Measurements from ENCODE around the gene PRR12.
"Not testable (repeated sequence)": the region's sequence is repeated elsewhere in the genome, so short reads cannot be mapped to it uniquely, and the experiment has no call there.

PRR12 gene

DNA sequence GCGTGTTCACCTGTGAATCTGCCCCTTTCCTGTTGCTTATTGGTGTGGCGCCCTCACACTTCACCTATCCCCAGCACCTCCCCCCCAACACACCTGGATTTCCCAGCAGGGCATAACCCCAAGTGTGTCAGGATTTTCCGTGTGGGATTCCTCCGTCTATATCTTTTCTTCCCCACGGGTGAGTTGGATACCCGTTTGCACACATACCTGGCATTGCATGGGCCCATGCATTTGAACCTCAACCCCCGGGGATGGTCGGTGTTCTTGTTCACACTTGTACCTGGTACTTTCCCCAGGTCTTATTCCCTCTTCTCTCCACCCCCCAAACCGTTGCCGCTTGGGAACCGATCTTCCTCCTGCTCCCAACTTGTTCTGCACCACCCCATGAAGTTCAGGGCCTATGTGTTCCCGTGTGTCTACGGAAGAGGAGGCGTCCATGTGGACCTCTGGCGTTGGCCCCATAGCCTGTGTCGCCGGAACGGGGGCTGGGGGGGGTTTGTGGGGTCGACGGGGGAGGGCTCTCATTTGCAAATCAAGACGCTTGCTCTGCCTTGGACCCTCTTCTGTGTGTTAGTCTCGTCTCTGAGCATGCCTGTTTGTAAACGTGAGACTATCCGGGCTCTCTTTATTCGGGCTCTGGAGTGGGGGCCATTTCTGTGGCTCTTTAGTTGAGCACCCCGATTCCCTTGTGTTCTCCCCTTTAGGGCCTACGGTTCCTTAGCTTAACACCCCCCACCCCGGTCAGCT lies 1.7 kb downstream of the PRR12 start:
- no peak for DNase-seq

DNA sequence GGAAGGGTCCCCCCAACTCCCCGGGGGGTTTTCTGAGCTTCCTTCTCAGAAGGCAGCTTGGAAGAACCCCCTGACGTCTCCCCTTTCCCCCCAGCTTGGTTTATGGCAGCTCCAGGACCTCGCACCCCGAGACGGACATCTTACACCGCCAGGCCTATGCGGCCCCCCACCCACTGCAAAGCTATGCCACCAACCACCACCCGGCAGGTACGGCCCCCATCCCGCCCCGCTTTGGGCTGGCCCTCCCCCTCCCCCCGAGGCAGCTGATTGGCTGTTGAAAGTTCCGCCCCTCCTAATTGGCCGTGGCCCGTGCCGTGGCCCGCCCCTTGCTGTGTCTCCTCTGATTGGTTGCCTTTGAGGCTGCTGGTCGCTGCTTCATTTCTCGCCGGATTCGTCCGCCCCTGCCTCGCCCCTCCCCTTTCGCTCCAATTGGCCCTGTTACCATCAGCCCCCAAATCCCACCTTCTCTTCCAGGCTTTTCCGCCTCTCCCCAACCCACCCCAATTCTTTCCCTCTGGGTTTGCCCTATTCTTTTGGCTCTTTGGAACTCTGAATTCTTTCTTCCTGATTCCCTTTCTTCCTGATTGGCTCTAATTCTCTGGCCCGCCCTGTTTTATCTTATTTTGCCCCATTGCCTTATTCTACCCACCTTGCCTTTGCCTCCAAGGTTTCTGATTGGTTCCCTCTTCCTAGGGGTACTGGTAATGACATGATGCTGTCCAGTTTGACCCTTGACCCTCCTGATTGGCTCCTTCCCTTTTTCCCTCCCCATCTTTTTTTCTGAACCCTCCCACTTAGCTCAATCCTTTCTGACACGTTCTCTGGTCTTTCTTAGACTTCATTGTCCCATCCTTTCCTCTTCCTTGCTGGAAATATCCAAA lies 2.5 kb downstream of the PRR12 start:
- DNase-seq: no peak

DNA sequence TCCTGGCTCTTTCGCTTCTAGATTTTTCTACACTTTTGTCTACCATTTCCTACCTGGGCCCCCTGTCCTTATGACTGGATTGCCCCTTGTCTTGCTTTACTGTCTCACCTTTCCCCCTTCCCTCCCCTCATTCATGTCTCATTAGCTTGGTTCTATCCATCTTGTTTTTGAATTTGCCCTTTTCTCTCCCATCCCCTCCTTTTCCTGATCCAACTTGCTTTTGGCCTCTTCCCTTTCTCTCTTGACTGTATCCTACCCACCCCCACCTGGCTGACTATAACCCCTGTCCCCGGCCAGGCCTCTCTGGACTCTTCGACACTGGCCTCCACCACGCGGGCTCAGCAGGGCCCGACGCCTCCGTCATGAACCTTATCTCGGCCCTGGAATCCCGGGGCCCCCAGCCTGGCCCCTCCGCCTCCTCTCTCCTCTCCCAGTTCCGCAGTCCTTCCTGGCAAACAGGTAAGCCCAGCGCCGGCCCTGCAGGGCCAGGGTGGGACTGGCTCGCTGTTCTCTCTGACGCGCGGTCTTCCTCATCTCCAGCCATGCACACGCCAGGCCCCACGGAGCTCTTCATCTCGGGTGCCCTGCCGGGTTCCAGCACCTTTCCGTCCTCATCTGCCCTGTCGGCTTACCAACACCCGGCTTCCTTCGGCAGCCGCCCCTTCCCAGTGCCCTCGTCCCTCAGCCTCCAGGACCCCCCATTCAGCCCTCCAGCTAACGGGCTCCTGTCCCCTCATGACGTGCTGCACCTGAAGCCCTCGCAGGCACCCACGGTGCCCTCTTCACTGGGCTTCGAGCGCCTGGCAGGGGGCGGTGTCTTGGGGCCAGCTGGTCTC lies 3.4 kb downstream of the PRR12 start:
- DNase-seq: no peak

DNA sequence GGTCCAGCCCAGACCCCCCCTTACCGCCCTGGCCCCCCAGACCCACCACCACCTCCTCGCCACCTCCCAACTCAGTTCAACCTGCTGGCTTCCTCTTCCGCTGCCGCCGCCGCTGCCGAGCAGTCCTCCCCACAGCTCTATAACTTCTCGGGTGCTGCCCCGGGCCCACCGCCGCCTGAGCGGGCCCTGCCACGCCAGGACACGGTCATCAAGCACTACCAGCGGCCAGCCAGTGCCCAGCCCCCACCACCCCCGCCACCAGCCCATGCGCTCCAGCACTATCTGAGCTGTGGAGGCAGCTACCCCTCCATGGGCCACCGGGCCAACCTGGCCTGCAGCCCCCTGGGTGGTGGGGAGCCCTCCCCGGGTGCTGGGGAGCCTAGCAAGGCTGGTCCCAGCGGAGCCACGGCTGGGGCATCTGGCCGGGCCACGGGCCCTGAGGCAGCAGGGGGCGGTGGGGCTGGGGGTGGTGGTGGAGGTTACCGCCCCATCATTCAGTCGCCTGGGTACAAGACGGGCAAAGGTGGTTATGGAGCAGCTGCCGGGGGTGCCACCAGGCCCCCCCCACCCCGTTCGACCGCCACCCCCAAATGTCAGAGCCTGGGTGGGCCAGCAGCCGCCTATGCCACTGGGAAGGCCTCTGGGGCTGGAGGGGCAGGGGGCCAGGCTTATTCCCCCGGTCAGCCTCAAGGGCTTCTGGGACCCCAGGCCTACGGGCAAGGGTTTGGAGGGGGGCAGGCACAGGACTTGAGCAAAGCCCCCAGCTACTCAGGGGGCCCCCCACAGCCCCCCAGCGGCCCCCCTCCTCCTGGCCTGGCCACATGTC lies 4.2 kb downstream of the PRR12 start:
- no peak for DNase-seq

DNA sequence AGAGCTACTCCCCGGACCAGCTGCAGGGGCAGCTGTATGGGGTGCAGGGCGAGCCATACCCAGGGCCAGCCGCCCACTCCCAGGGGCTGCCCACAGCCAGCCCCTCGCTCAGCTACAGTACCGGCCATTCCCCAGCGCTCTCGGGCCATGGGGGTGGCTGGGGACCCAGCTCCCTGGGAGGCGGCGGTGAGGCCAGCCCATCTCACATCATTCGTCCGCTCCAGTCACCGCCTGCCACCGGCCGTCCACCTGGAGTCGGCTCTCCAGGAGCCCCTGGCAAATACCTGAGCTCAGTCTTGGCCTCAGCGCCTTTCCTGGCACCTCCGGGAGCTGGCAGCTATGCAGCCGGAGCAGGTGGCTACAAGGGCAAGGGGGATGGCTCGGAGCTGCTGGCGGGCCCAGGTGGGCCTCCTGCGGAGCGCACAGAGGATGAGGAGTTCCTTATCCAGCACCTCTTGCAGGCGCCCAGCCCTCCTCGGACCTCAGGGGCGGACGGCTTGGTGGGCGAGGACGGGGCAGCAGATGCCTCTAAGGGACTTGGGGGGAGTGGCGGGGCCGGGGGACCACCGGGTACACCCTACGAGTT lies 4.9 kb downstream of the PRR12 start:
- DNase-seq: no peak

DNA sequence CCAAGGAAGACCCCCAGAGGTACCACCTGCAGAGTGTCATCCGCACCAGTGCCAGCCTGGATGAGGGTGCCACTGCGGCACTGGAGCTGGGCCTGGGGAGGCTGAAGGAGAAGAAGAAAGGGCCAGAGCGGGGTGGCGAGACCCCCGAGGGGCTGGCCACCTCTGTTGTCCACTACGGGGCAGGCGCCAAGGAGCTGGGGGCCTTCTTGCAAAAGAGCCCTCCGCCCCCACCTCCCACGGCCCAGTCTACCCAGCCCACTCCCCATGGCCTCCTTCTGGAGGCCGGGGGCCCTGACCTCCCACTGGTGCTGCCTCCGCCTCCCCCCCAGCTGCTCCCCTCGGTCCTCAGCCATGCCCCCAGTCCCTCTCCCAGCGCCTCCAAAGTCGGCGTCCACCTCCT lies 5.4 kb downstream of the PRR12 start:
- no peak for DNase-seq

DNA sequence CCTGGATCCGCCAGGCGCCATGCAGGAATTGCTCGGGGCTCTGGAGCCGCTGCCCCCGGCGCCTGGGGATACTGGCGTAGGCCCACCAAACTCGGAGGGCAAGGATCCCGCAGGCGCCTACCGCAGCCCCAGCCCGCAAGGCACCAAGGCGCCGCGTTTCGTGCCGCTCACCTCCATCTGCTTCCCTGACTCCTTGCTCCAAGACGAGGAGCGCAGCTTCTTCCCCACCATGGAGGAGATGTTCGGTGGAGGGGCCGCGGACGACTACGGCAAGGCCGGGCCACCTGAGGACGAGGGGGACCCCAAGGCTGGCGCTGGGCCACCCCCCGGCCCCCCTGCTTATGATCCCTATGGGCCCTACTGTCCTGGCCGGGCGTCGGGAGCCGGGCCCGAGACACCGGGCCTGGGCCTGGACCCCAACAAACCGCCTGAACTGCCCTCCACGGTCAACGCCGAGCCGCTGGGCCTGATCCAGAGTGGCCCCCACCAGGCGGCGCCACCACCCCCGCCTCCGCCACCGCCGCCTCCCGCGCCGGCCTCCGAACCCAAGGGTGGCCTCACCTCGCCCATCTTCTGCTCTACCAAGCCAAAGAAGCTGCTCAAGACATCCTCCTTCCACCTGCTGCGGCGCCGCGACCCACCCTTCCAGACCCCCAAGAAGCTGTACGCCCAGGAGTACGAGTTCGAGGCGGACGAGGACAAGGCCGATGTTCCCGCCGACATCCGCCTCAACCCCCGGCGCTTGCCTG lies 6.1 kb downstream of the PRR12 start:
- DNase-seq: no peak

DNA sequence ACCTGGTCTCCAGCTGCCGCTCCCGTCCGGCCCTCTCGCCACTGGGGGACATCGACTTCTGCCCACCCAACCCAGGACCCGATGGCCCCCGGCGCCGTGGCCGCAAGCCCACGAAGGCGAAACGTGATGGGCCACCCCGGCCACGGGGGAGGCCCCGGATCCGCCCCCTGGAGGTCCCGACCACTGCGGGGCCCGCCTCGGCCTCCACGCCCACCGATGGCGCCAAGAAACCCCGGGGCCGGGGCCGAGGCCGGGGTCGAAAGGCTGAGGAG lies 6.7 kb downstream of the PRR12 start:
- DNase-seq: no peak

DNA sequence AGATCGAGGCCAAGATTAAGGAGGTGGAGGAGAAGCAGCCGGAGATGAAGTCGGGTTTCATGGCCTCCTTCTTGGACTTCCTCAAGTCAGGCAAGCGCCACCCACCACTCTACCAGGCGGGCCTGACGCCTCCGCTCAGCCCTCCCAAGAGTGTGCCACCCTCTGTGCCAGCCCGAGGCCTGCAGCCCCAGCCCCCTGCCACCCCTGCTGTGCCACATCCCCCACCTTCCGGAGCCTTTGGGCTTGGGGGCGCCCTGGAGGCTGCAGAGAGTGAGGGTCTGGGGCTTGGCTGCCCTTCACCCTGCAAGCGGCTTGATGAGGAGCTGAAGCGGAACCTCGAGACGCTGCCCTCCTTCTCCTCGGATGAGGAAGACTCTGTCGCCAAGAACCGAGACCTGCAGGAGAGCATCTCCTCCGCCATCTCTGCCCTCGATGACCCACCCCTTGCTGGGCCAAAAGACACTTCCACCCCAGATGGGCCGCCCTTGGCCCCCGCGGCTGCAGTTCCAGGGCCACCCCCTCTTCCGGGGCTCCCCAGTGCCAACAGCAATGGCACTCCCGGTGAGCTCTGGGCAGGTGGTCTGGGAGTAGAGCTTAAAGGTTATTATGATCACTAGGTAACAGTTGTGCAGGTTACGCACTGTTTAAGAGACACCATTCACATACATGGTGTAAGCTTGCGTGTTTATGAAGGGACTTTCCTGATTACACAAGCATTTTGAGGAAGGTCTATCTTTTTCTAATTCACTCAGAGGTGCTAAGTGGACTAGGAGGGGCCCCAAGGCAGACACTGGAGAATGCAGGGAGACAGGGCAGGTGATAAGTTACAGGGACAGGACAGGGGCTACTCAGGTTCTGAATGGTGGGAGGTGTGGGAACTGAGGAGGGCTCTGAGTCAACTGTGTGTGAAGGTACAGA lies 8.7 kb downstream of the PRR12 start:
- no peak for DNase-seq

DNA sequence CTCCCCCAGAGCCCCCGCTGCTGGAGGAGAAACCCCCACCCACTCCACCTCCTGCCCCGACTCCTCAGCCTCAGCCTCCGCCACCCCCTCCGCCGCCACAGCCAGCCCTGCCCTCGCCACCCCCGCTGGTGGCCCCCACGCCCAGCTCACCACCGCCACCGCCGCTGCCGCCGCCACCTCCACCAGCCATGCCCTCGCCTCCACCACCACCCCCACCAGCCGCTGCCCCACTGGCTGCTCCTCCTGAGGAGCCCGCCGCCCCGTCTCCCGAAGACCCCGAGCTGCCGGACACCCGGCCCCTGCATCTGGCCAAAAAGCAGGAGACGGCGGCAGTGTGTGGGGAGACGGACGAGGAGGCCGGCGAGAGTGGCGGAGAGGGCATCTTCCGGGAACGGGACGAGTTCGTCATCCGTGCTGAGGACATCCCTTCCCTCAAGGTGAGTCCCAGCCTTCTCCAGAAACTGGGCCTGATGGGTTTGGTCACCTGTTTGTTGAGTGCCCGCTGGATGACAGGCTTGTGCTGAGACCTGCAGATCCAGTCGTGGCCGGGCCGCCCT lies 10.6 kb downstream of the PRR12 start:
- DNase-seq: no peak

DNA sequence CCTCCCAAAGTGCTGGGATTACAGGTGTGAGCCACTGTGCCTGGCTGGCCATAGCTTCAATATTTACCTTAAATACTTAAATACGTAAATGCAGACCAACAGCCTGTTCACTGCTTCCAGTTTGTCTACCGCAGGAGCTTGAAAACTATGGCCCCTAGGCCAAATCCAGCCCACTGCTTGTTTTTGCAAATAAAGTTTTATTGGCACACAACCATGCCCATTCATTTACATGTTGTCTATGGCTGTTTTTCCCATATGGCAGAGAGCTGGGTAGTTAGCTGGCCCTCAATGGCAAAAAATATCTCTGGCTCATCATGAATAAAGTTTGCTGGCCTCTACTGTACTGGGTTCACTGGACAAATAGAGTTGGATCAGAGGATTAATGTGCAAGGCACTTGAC lies 11.8 kb downstream of the PRR12 start:
- no peak for DNase-seq

DNA sequence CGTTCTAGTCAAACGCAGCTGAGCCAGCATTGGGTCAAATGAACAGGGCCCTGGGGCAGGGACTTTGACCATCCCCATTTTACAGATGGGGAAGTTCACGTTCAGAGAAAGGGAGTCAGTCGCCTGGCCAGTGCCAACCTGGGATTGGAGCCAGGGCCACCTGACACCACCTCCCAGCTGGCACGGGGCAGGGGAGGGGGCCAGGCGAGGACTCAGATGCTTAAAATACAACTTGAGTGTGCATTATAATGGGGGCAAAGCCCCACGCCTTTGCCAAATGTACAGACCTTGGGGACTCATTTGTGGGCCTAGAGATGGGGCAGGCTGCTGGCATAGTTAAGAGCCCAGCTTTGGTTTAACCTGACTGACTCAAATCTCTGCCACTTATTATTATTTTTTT lies 14.6 kb downstream of the PRR12 start:
- no peak for DNase-seq

DNA sequence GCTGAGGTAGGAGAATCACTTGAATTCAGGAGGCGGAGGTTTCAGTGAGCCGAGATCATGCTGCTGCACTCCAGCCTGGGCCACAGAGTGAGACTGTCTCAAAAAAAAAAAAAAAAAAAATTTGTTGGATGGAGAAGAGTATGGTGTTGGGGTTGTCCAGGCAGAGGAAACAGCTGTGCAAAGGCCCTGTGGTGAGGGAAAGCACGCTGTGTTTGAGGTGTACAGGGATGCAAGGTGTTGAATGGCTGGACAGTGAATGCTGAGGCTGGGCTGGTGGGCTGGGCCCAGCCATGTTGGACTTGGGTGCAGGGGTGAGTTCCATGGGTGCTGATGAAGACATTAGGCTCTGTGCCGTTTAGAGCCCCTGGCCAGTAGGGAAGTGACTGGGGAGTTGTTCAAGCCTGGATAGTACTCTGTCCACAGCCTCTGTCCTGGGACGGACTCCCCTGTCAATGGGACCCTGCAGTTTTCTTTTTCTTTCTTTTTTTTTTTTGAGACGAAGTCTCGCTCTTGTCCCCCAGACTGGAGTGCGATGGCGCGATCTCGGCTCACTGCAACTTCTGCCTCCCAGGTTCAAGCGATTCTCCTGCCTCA lies 18.6 kb downstream of the PRR12 start:
- no peak for DNase-seq

DNA sequence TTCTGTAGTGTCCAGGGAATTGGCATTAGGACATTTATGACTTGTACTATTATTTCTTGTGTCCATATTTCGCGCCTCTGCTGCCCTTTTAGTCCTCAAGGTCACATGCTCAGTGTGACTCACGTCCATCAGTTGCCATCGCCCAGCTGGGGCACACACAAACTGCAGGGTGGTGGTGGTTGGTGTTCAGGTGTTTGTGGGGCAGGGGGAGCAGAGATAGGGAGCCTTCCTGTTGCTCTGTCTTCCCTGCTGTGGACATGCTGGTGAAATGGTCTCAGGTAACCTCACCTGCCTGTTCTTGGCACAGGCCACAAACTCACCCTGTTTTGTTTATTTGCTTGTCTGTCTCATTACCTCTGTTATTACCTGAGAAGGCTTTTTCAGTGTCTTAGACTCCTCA lies 22.4 kb downstream of the PRR12 start:
- DNase-seq: no peak

DNA sequence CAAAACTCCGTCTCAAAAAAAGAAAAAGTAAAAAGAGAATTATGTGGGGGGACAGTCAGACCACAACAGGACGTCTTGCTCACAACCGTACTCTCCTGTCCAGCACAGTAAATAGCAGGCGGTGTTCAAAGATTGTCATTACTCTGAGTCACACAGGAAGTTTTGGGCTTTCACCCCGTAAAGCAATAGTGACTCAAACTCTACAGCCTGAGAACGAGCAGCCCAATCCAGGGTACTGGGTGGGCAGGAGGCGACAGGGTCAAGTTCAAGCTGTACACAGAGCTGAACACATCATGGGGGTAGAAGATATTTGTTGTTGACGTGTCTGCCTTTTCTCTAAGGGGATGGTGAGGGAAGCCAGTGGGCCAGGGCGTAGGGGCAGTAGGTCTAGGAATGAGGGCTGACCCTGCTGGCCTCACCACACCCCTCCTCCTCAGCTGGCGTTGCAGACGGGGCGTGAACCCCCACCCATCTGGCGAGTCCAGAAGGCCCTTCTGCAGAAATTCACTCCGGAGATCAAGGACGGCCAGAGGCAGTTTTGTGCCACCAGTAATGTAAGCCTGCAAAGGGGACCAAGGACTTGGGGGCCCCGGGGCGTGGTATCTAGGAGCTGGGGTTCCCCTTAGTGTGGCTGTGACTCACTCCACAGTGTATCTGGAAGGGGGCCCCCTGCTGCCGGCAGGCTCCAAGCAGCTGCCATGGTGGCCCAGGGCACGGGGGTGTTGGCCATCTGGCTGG lies 23.3 kb downstream of the PRR12 start:
- no peak for DNase-seq

DNA sequence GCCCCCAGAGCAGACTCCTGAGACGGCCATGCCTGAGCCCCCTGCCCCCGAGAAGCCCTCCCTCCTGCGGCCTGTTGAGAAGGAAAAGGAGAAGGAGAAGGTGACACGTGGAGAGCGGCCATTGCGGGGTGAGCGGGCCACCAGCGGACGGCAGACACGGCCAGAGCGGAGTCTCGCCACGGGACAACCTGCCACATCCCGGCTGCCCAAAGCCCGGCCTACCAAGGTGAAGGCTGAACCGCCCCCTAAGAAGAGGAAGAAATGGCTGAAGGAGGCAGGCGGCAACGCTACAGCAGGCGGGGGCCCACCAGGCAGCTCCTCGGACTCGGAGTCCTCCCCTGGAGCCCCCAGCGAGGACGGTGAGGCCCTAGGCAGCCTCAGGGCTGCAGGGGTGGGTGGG lies 24.9 kb downstream of the PRR12 start:
- DNase-seq: no peak

DNA sequence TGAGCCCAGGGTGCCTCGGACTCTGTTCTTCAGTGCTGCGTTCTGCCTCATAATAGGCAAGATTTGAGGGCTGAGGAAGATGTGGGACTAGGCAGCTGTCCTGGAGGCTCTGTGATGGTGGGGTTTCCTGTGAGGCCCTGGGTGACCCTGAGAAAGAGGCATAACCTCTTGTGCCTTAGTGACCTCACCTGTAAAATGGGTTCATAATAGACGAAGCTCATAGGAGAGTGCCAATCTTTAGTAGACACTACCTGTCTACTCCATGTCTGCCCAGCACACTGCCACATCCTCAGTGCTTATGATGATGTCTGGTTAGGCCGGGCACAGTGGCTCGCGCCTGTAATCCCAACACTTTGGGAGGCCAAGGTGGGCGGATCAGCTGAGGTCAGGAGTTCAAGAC lies 25.6 kb downstream of the PRR12 start:
- DNase-seq: no peak

DNA sequence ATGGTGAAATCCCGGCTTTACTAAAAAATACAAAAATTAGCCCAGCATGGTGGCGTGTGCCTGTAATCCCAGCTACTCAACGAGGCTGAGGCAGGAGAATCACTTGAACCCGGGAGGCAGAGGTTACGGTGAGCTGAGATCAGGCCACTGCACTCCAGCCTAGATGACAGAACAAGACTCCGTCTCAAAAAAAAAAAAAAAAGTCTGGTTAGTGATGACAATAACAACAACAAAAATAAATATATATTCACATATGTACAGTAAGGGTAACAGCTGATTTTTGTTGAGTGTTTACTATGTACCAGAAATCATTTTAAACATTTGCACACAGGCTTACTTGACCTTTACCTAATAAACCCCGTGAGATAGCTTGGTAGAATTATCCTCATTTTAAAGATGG lies 26.0 kb downstream of the PRR12 start:
- DNase-seq: no peak

DNA sequence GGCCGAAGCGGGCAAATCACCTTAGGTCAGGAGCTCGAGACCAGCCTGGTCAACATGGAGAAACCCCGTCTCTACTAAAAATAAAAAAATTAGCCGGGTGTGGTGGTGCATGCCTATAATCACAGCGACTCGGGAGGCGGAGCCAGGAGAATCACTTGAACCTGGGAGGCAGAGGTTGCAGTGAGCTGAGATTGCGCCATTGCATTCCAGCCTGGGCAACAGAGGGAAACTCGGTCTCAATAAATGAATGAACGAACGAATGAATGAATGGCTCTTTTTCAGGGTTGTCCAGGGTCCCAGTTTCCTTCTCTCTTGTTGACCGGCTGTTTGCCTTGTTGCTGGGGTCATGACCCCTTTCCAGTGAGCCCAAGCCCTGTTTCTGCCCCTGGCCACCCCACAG lies 26.9 kb downstream of the PRR12 start:
- not testable (repeated sequence) for DNase-seq
